Astrocyte (in vitro differentiated cells and primary cell): Measurements from ENCODE around the gene EPS8. TPM values are rescaled to one million over a fixed set of nuclear protein-coding genes. Genes with fewer than 3 reads are reported as not detected.
"Not testable (repeated sequence)": the region's sequence is repeated elsewhere in the genome, so short reads cannot be mapped to it uniquely, and the experiment has no call there.

Experiments used
- DNase-seq: peaks from one replicate; pipeline ENCODE4 v3.0.0-alpha.2; 2010; ENCODE audit warnings: low read depth
- FAIRE-seq: peaks from 2 replicates; lab custom pipeline; 2011; peaks lifted over from hg19 to GRCh38; lab: Jason Lieb, UNC
- H2AFZ ChIP-seq: 2 replicates; pipeline ENCODE4 v1.6.0; 2012; ENCODE audit warnings: low read depth, low read length, inconsistent platforms
- H3K27ac ChIP-seq: 2 replicates; pipeline ENCODE4 v1.5.1; 2011; ENCODE audit warnings: low read depth, low read length, inconsistent platforms
- H3K27me3 ChIP-seq: 2 replicates; pipeline ENCODE4 v1.6.0; 2011; ENCODE audit warnings: low read length, inconsistent platforms; ENCODE audit not compliant: insufficient read depth
- H3K36me3 ChIP-seq: 2 replicates; pipeline ENCODE4 v1.5.1; 2011; ENCODE audit warnings: low read length, inconsistent platforms; ENCODE audit not compliant: insufficient read depth
- H3K4me1 ChIP-seq: 2 replicates; pipeline ENCODE4 v1.5.1; 2011; ENCODE audit warnings: low read length, inconsistent platforms; ENCODE audit not compliant: insufficient read depth
- H3K4me2 ChIP-seq: 2 replicates; pipeline ENCODE4 v1.6.0; 2012; ENCODE audit warnings: low read length, inconsistent platforms
- H3K4me3 ChIP-seq: 2 replicates; pipeline ENCODE4 v1.5.1; 2011; ENCODE audit warnings: low read depth, mild to moderate bottlenecking, low read length, inconsistent platforms; ENCODE audit not compliant: insufficient read depth
- H3K79me2 ChIP-seq: 2 replicates; pipeline ENCODE4 v1.6.0; 2012; ENCODE audit warnings: mild to moderate bottlenecking, low read length, inconsistent platforms; ENCODE audit not compliant: insufficient read depth
- H3K9ac ChIP-seq: 2 replicates; pipeline ENCODE4 v1.6.0; 2012; ENCODE audit warnings: mild to moderate bottlenecking, low read length, inconsistent platforms
- H3K9me3 ChIP-seq: 2 replicates; pipeline ENCODE4 v1.5.1; 2012; ENCODE audit warnings: low read depth, mild to moderate bottlenecking, low read length, inconsistent platforms; ENCODE audit not compliant: insufficient read depth
- H4K20me1 ChIP-seq: 2 replicates; pipeline ENCODE4 v1.6.0; 2012; ENCODE audit warnings: low read length, inconsistent platforms; ENCODE audit not compliant: insufficient read depth
- H3K27ac Mint-ChIP-seq: one replicate; pipeline ENCODE4 v1.8.0; 2021; ENCODE audit warnings: mild to moderate bottlenecking, mixed read lengths; ENCODE audit not compliant: unreplicated experiment
- H3K27me3 Mint-ChIP-seq: one replicate; pipeline ENCODE4 v1.8.0; 2021; ENCODE audit warnings: low read depth, mixed read lengths; ENCODE audit not compliant: unreplicated experiment
- H3K36me3 Mint-ChIP-seq: one replicate; pipeline ENCODE4 v1.8.0; 2021; ENCODE audit warnings: low read depth, mixed read lengths; ENCODE audit not compliant: unreplicated experiment
- H3K4me1 Mint-ChIP-seq: one replicate; pipeline ENCODE4 v1.8.0; 2021; ENCODE audit warnings: low read depth, mixed read lengths; ENCODE audit not compliant: unreplicated experiment
- H3K4me3 Mint-ChIP-seq: one replicate; pipeline ENCODE4 v1.8.0; 2021; ENCODE audit warnings: mild to moderate bottlenecking, moderate library complexity, mixed read lengths; ENCODE audit not compliant: unreplicated experiment
- H3K9me3 Mint-ChIP-seq: one replicate; pipeline ENCODE4 v1.8.0; 2021; ENCODE audit warnings: mild to moderate bottlenecking, mixed read lengths; ENCODE audit not compliant: unreplicated experiment
- EZH2 ChIP-seq: IDR thresholded peaks from 2 replicates; pipeline ENCODE4 v1.6.1; 2012; ENCODE audit warnings: mild to moderate bottlenecking, low read length, inconsistent platforms; ENCODE audit not compliant: insufficient read depth
- total RNA-seq: library from RNA; stranded (reverse); gene quantifications from 2 replicates; pipeline ENCODE4 v1.2.1, GENCODE V29; 2021
- TF ChIP-seq, protein P1 (sequence below): IDR thresholded peaks from 2 replicates; pipeline ENCODE4 v1.5.1; 2011; ENCODE audit warnings: low read depth, mild to moderate bottlenecking, inconsistent platforms, low read length, moderate library complexity; ENCODE audit not compliant: insufficient read depth

Gene EPS8
- total RNA-seq, 1 donor from 2014 or later = 31.8 TPM

DNA sequence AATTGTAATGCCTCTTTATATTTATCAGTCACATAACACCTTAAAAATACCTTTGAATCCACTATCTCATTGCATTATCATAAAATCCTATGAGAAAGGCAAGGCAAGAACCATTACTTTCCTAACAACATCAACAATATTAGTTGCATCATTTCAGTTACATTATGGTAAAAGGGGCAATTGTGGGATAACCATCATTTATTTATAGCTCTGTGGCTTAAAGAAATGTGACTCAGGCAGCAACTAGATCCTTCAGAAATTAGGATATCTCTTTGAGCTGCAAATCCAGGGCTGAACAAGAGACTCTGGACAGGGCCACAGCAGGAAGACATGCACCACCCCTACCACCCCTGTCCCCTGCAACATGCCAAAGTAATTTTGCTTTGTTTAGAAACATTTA, 36.4 kb downstream of the EPS8 start:
- H3K4me1 Mint-ChIP-seq = peaks cover 8% of the 10 kb centered on the region
- H3K4me3 Mint-ChIP-seq = no peak overlapping the region
- H3K9me3 Mint-ChIP-seq = no peaks in the 10 kb centered on the region
- TF ChIP-seq, protein P1, sequence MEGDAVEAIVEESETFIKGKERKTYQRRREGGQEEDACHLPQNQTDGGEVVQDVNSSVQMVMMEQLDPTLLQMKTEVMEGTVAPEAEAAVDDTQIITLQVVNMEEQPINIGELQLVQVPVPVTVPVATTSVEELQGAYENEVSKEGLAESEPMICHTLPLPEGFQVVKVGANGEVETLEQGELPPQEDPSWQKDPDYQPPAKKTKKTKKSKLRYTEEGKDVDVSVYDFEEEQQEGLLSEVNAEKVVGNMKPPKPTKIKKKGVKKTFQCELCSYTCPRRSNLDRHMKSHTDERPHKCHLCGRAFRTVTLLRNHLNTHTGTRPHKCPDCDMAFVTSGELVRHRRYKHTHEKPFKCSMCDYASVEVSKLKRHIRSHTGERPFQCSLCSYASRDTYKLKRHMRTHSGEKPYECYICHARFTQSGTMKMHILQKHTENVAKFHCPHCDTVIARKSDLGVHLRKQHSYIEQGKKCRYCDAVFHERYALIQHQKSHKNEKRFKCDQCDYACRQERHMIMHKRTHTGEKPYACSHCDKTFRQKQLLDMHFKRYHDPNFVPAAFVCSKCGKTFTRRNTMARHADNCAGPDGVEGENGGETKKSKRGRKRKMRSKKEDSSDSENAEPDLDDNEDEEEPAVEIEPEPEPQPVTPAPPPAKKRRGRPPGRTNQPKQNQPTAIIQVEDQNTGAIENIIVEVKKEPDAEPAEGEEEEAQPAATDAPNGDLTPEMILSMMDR = no peak
- no peak for TF ChIP-seq EZH2
- Histone ChIP-seq H3K9me3 (no peaks in the 10 kb centered on the region), H3K4me2 (no peak overlapping the region), H3K4me1 (peaks cover 23% of the 10 kb centered on the region), H3K36me3 (no peaks in the 10 kb centered on the region), H2AFZ (no peak overlapping the region), H3K27me3 (no peaks in the 10 kb centered on the region), H3K4me3 (no peak overlapping the region), H3K27ac (no peak overlapping the region), H4K20me1 (peaks cover 16% of the 10 kb centered on the region), H3K79me2 (peaks cover 100% of the 10 kb centered on the region), H3K9ac (no peak overlapping the region)
- DNase-seq (peak; percentile 52), FAIRE-seq (no peak)
- no peaks in the 10 kb centered on the region for H3K27me3 Mint-ChIP-seq
- peaks cover 3% of the 10 kb centered on the region for H3K36me3 Mint-ChIP-seq
- H3K27ac Mint-ChIP-seq = no peak overlapping the region

DNA sequence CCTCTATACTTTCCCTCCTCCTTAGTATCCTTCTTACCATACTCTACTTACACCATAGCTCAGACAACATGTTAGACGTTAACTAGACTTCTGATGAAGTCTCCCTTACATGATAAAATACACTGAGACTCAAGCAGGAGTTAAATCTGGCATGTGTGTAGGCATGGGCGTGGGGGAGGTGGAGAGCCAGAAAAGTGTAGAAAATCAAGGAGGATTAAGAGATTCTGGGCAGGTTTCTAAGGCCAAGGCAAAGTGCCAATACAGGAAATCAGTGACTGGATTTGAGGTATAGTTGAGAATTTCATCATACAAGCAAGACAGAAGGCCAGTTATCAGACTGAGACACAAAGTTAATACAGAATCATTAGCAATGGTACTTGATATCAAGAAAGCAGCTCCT, 37.4 kb downstream of the EPS8 start:
- Histone ChIP-seq H3K36me3 (no peaks in the 10 kb centered on the region), H3K4me2 (no peak overlapping the region), H2AFZ (no peak overlapping the region), H3K27ac (no peak overlapping the region), H3K9me3 (no peaks in the 10 kb centered on the region), H4K20me1 (peaks cover 10% of the 10 kb centered on the region), H3K79me2 (peaks cover 99% of the 10 kb centered on the region), H3K4me1 (peaks cover 20% of the 10 kb centered on the region), H3K27me3 (no peaks in the 10 kb centered on the region), H3K9ac (no peak overlapping the region), H3K4me3 (no peak overlapping the region)
- no peak overlapping the region for H3K4me3 Mint-ChIP-seq
- FAIRE-seq (no peak), DNase-seq (no peak)
- TF ChIP-seq, protein P1 = no peak
- no peak for TF ChIP-seq EZH2
- H3K27me3 Mint-ChIP-seq = no peaks in the 10 kb centered on the region
- peaks cover 3% of the 10 kb centered on the region for H3K36me3 Mint-ChIP-seq
- no peaks in the 10 kb centered on the region for H3K9me3 Mint-ChIP-seq
- H3K4me1 Mint-ChIP-seq = peaks cover 5% of the 10 kb centered on the region
- no peak overlapping the region for H3K27ac Mint-ChIP-seq

DNA sequence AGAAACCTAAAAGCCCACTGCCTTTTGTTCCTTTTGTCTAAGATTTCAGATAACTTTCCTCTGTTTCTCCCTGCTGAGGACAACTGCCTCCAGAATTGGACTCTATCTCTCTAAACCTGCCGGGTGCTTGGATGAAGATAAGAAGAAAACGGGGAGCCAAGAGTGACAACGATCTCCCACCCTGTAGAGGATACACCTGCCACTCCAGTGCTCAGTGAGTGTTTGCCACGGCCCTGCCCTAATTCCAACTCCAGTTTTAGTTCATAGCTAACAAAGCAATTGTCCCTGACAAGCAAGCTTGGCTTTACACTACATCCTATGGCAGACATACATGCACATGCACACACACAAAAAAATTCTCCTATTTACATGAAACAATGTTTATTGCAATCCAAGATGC, 39.3 kb downstream of the EPS8 start:
- Mint-ChIP-seq H3K4me1 (peaks cover 5% of the 10 kb centered on the region), H3K9me3 (no peaks in the 10 kb centered on the region), H3K36me3 (peaks cover 3% of the 10 kb centered on the region), H3K27ac (no peak overlapping the region), H3K27me3 (no peaks in the 10 kb centered on the region), H3K4me3 (no peak overlapping the region)
- Histone ChIP-seq H3K27ac (no peak overlapping the region), H4K20me1 (peaks cover 10% of the 10 kb centered on the region), H3K4me2 (no peak overlapping the region), H3K9ac (no peak overlapping the region), H3K36me3 (no peaks in the 10 kb centered on the region), H3K27me3 (no peaks in the 10 kb centered on the region), H3K4me3 (no peak overlapping the region), H3K4me1 (peaks cover 18% of the 10 kb centered on the region), H3K9me3 (no peaks in the 10 kb centered on the region), H2AFZ (no peak overlapping the region), H3K79me2 (peaks cover 99% of the 10 kb centered on the region)
- DNase-seq = no peak
- TF ChIP-seq, protein P1 = no peak
- TF ChIP-seq EZH2 = no peak
- FAIRE-seq = no peak

DNA sequence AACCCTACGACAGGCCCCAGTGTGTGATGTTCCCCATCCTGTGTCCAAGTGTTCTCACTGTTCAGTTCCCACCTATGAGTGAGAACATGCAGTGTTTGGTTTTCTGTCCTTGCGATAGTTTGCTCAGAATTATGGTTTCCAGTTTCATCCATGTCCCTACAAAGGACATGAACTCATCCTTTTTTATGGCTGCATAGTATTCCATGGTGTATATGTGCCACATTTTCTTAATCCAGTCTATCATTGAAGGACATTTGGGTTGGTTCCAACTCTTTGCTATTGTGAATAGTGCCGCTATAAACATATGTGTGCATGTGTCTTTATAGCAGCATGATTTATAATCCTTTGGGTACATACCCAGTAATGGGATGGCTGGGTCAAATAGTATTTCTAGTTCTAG, 47.3 kb downstream of the EPS8 start:
- H3K4me3 Mint-ChIP-seq, H3K27me3 ChIP-seq, H3K4me3 ChIP-seq, H3K9ac ChIP-seq, H2AFZ ChIP-seq, H3K4me1 Mint-ChIP-seq, H3K36me3 ChIP-seq, H3K27ac ChIP-seq, H3K4me1 ChIP-seq, DNase-seq, H3K36me3 Mint-ChIP-seq, H3K4me2 ChIP-seq, H3K9me3 ChIP-seq, FAIRE-seq, H3K27ac Mint-ChIP-seq, H3K27me3 Mint-ChIP-seq, H3K9me3 Mint-ChIP-seq: not testable (repeated sequence)
- Histone ChIP-seq H3K79me2 (peaks cover 82% of the 10 kb centered on the region), H4K20me1 (peaks cover 22% of the 10 kb centered on the region)
